H1 (cell line): ENCODE measurements around the gene SLC39A11. TPM values are rescaled to one million over a fixed set of nuclear protein-coding genes. Genes with fewer than 3 reads are reported as not detected.

ENCODE experiments used
- CTCF ChIA-PET: fragments of 300-600 bp; sonication (Branson Sonifier 250); formaldehyde crosslinking; loops from one replicate; lab custom pipeline; 2021; ENCODE audit not compliant: partially characterized antibody; lab: Charles Lee
- POLR2A ChIA-PET: fragments of 300-600 bp; sonication (Branson Sonifier 250); formaldehyde crosslinking; loops from one replicate; lab custom pipeline; 2021; ENCODE audit warnings: inconsistent platforms; ENCODE audit not compliant: partially characterized antibody; lab: Charles Lee
- DNase-seq, 2 experiments: peaks; one replicate each; pipeline versions ENCODE4 v3.0.0 to v3.0.0-alpha.2; 2010 to 2022; ENCODE audit warnings: low spot score in 2 of 2, low read depth in 1 of 2, mixed read lengths in 1 of 2
- FAIRE-seq: peaks from 2 replicates; lab custom pipeline; 2011; peaks lifted over from hg19 to GRCh38; lab: Jason Lieb, UNC
- H2AFZ ChIP-seq: 2 replicates; pipeline ENCODE4 v1.8.1; 2012; ENCODE audit warnings: low read length, inconsistent platforms
- H2AK5ac ChIP-seq: 2 replicates; pipeline ENCODE4 v1.6.1; 2013; ENCODE audit warnings: low read depth, low read length
- H2BK120ac ChIP-seq: replicated peaks from 2 replicates; pipeline ENCODE3; 2013; ENCODE audit warnings: low read depth, low read length, inconsistent platforms
- H2BK12ac ChIP-seq: 2 replicates; pipeline ENCODE4 v1.6.1; 2013; ENCODE audit warnings: low read depth, low read length
- H2BK15ac ChIP-seq: 2 replicates; pipeline ENCODE4 v1.6.1; 2013; ENCODE audit warnings: low read length
- H2BK20ac ChIP-seq: 2 replicates; pipeline ENCODE4 v1.6.1; 2013; ENCODE audit warnings: low read length
- H2BK5ac ChIP-seq: 2 replicates; pipeline ENCODE4 v1.6.1; 2013; ENCODE audit warnings: low read depth, low read length
- H3K14ac ChIP-seq: 2 replicates; pipeline ENCODE4 v1.6.1; 2013; ENCODE audit warnings: inconsistent platforms; ENCODE audit not compliant: insufficient read length
- H3K18ac ChIP-seq: 2 replicates; pipeline ENCODE4 v1.6.1; 2013; ENCODE audit warnings: low read length; ENCODE audit errors: extremely low read depth
- H3K23ac ChIP-seq: 2 replicates; pipeline ENCODE4 v1.6.1; 2013; ENCODE audit warnings: inconsistent platforms; ENCODE audit not compliant: insufficient read length
- H3K23me2 ChIP-seq: 2 replicates; pipeline ENCODE4 v1.6.1; 2013; ENCODE audit warnings: low read depth, low read length
- H3K27ac ChIP-seq: 2 replicates; pipeline ENCODE4 v1.6.1; 2011; ENCODE audit warnings: low read depth, low read length, inconsistent platforms
- H3K27me3 ChIP-seq, 4 experiments: replicated peaks in 1 of 4; 1 replicate in 1 of 4; 2 replicates in 3 of 4; pipeline versions ENCODE4 v1.6.1 to v1.8.1; 2011 to 2013; ENCODE audit warnings: low read length in 3 of 4, mild to moderate bottlenecking in 3 of 4, inconsistent platforms in 2 of 4, mixed read lengths in 2 of 4, moderate library complexity in 1 of 4; ENCODE audit not compliant: control insufficient read depth in 3 of 4, insufficient read depth in 3 of 4; ENCODE audit errors: extremely low read depth in 1 of 4
- H3K36me3 ChIP-seq, 4 experiments: 2 replicates each; pipeline versions ENCODE4 v1.6.1 to v1.8.1; 2011 to 2013; ENCODE audit warnings: mild to moderate bottlenecking in 4 of 4, low read length in 3 of 4, moderate library complexity in 2 of 4, control low read depth in 1 of 4, inconsistent platforms in 1 of 4; ENCODE audit not compliant: insufficient read depth in 4 of 4, control insufficient read depth in 2 of 4
- H3K4ac ChIP-seq: replicated peaks from 2 replicates; pipeline ENCODE3; 2013; ENCODE audit warnings: low read length, low read depth, mixed read lengths, inconsistent platforms; ENCODE audit not compliant: insufficient read length
- H3K4me1 ChIP-seq, 4 experiments: replicated peaks in 1 of 4; 1 replicate in 1 of 4; 2 replicates in 3 of 4; pipeline versions ENCODE4 v1.6.1 to v1.8.1; 2011 to 2013; ENCODE audit warnings: low read length in 3 of 4, inconsistent platforms in 2 of 4, mixed read lengths in 1 of 4; ENCODE audit not compliant: insufficient read depth in 4 of 4, control insufficient read depth in 3 of 4
- H3K4me2 ChIP-seq, 2 experiments: 2 replicates each; pipeline versions ENCODE4 v1.6.1 to v1.8.1; 2011 to 2013; ENCODE audit warnings: low read depth in 2 of 2, low read length in 2 of 2, control low read depth in 1 of 2, inconsistent platforms in 1 of 2, mild to moderate bottlenecking in 1 of 2; ENCODE audit not compliant: insufficient read depth in 1 of 2
- H3K4me3 ChIP-seq, 4 experiments: fragments of 200-600, 300-600 bp in 1 of 4; sonication (generic), shearing (Covaris generic), sonication (Bioruptor Twin) in 1 of 4; 2 replicates each; pipeline versions ENCODE4 v1.5.1 to v1.8.1; 2011 to 2016; ENCODE audit warnings: low read length in 4 of 4, low read depth in 3 of 4, control low read depth in 2 of 4, inconsistent platforms in 2 of 4, mild to moderate bottlenecking in 2 of 4, mixed read lengths in 1 of 4, moderate library complexity in 1 of 4; ENCODE audit not compliant: insufficient read depth in 2 of 4; ENCODE audit errors: extremely low read depth in 1 of 4
- H3K56ac ChIP-seq: replicated peaks from 2 replicates; pipeline ENCODE3; 2013; ENCODE audit warnings: low read depth, mild to moderate bottlenecking, mixed read lengths, low read length, inconsistent platforms; ENCODE audit not compliant: insufficient read length
- H3K79me1 ChIP-seq: 2 replicates; pipeline ENCODE4 v1.6.1; 2013; ENCODE audit warnings: low read depth, low read length, control low read depth
- H3K79me2 ChIP-seq, 2 experiments: 2 replicates each; pipeline versions ENCODE4 v1.6.1 to v1.8.1; 2012 to 2013; ENCODE audit warnings: low read length in 2 of 2, mild to moderate bottlenecking in 2 of 2, inconsistent platforms in 1 of 2; ENCODE audit not compliant: insufficient read depth in 2 of 2, control insufficient read depth in 1 of 2
- H3K9ac ChIP-seq, 4 experiments: replicated peaks in 1 of 4; 1 replicate in 1 of 4; 2 replicates in 3 of 4; pipeline versions ENCODE4 v1.6.1 to v1.8.1; 2011 to 2013; ENCODE audit warnings: low read depth in 3 of 4, low read length in 3 of 4, control low read depth in 2 of 4, mild to moderate bottlenecking in 2 of 4, moderate library complexity in 2 of 4, inconsistent platforms in 1 of 4; ENCODE audit errors: extremely low read depth in 1 of 4
- H3K9me3 ChIP-seq, 2 experiments: 2 replicates each; pipeline versions ENCODE4 v1.6.1 to v1.8.1; 2012 to 2013; ENCODE audit warnings: mild to moderate bottlenecking in 2 of 2, moderate library complexity in 2 of 2, control low read depth in 1 of 2, inconsistent platforms in 1 of 2, low read depth in 1 of 2, low read length in 1 of 2, mixed read lengths in 1 of 2; ENCODE audit not compliant: insufficient read depth in 2 of 2
- H4K20me1 ChIP-seq, 2 experiments: replicated peaks in 1 of 2; 2 replicates each; pipeline versions ENCODE3 to v1.8.1; 2011 to 2013; ENCODE audit warnings: inconsistent platforms in 2 of 2, low read length in 2 of 2, mild to moderate bottlenecking in 1 of 2; ENCODE audit not compliant: insufficient read depth in 2 of 2, control insufficient read depth in 1 of 2
- H4K5ac ChIP-seq: 2 replicates; pipeline ENCODE4 v1.6.1; 2013; ENCODE audit warnings: low read length, low read depth, mixed read lengths, inconsistent platforms; ENCODE audit not compliant: insufficient read length
- H4K8ac ChIP-seq: 2 replicates; pipeline ENCODE4 v1.8.0; 2013; ENCODE audit warnings: mild to moderate bottlenecking, moderate library complexity, low read length, inconsistent platforms; ENCODE audit not compliant: insufficient read depth; ENCODE audit errors: extremely low read depth
- H4K91ac ChIP-seq: replicated peaks from 2 replicates; pipeline ENCODE3; 2013; ENCODE audit warnings: low read length, mixed read lengths, inconsistent platforms; ENCODE audit not compliant: insufficient read length
- ASH2L ChIP-seq: fragments of 200-600, 300-600 bp; sonication (generic); IDR thresholded peaks from one replicate; pipeline ENCODE4 v1.7.1; 2017; ENCODE audit warnings: low read length
- ATF3 ChIP-seq: IDR thresholded peaks from 2 replicates; pipeline ENCODE4 v1.6.1; 2011; ENCODE audit warnings: low read depth, mild to moderate bottlenecking, low read length; ENCODE audit not compliant: insufficient read depth
- CHD2 ChIP-seq: IDR thresholded peaks from 2 replicates; pipeline ENCODE4 v1.6.1; 2012; ENCODE audit warnings: low read length, improper control_type of control experiment
- EP300 ChIP-seq, 2 experiments: IDR thresholded peaks; 1 replicate in 1 of 2; 2 replicates in 1 of 2; pipeline ENCODE4 v1.6.1; 2011 to 2012; ENCODE audit warnings: low read depth in 2 of 2, low read length in 2 of 2, mild to moderate bottlenecking in 2 of 2, borderline replicate concordance in 1 of 2, inconsistent platforms in 1 of 2, moderate library complexity in 1 of 2
- HDAC2 ChIP-seq, 2 experiments: fragments of 300-600 bp in 1 of 2; sonication (generic) in 1 of 2; IDR thresholded peaks; 2 replicates each; pipeline ENCODE4 v1.6.1; 2011 to 2012; ENCODE audit warnings: low read depth in 2 of 2, low read length in 2 of 2, mild to moderate bottlenecking in 2 of 2, moderate library complexity in 2 of 2, borderline replicate concordance in 1 of 2, inconsistent platforms in 1 of 2
- NRF1 ChIP-seq: IDR thresholded peaks from 2 replicates; pipeline ENCODE4 v1.6.1; 2011; ENCODE audit warnings: mild to moderate bottlenecking, low read depth, low read length, improper control_type of control experiment
- POU5F1 ChIP-seq: IDR thresholded peaks from 2 replicates; pipeline ENCODE4 v1.6.1; 2011; ENCODE audit warnings: low read depth, mild to moderate bottlenecking, low read length, moderate library complexity
- RFX5 ChIP-seq: IDR thresholded peaks from 2 replicates; pipeline ENCODE4 v1.6.1; 2011; ENCODE audit warnings: low read depth, low read length, improper control_type of control experiment, borderline replicate concordance
- SP1 ChIP-seq: IDR thresholded peaks from 2 replicates; pipeline ENCODE4 v1.6.1; 2011; ENCODE audit warnings: low read depth, low read length
- SP4 ChIP-seq: IDR thresholded peaks from 2 replicates; pipeline ENCODE4 v1.6.1; 2012; ENCODE audit warnings: low read length, inconsistent platforms
- TBP ChIP-seq: IDR thresholded peaks from 2 replicates; pipeline ENCODE4 v1.6.1; 2011; ENCODE audit warnings: low read depth, low read length, improper control_type of control experiment
- YY1 ChIP-seq: IDR thresholded peaks from 2 replicates; pipeline ENCODE4 v1.6.1; 2011; ENCODE audit warnings: low read depth, mild to moderate bottlenecking, low read length
- WGBS, 2 experiments: shearing (Covaris generic) in 1 of 2; methylation state at CpG; one replicate each; pipeline versions ENCODE4 v1.1.6 to v1.1.7; 2013 to 2015; ENCODE audit warnings: low lambda C conversion rate in 2 of 2, mixed read lengths in 2 of 2, inconsistent platforms in 1 of 2, low coverage in 1 of 2, missing lambda C conversion rate in 1 of 2; ENCODE audit not compliant: insufficient replicate concordance in 2 of 2, insufficient coverage in 1 of 2, insufficient read length in 1 of 2; ENCODE audit errors: extremely low coverage in 1 of 2, missing lambda C conversion rate in 1 of 2; 5-methylcytosine and 5-hydroxymethylcytosine counted together
- polyA plus RNA-seq, 7 experiments: library from polyadenylated mRNA; depleted of rRNA in 3 of 7; stranded (reverse) in 5 of 7; unstranded in 2 of 7; fragments of >200 nt in 5 of 7; fragments of 200-250 nt in 2 of 7; gene quantifications; 1 replicate in 5 of 7; 2 replicates in 1 of 7; 4 replicates in 1 of 7; pipeline versions ENCODE4 v1.2.1 to v1.2.3, GENCODE V29; 2011 to 2013; ENCODE audit warnings: missing spikeins in 2 of 7, mixed read lengths in 2 of 7
- total RNA-seq: library from RNA; stranded (reverse); fragmentation: NEBNext Ultra II Directional; extraction: Animal tissue kit (Norgen Biotek cat#: 25700); gene quantifications from 2 replicates; pipeline ENCODE4 v1.2.1, GENCODE V29; 2021

SLC39A11 gene
- total and polyA plus RNA-seq, 2 of the 8 experiments (the other 6 are each of a cell fraction or from before 2014, with no cell fraction given) = 12.2 to 19.6 TPM

GRCh38 chr17:72903522-72903921 lies 189.0 kb downstream of the SLC39A11 start:
- H3K23me2 ChIP-seq = no peaks in the 10 kb centered on the region
- no peak overlapping the region for H3K4me3 ChIP-seq
- H3K4me2 ChIP-seq = no peak overlapping the region
- no peak overlapping the region for H3K9ac ChIP-seq
- no peak overlapping the region for H4K5ac ChIP-seq
- H4K8ac ChIP-seq = no peak overlapping the region
- H3K4me1 ChIP-seq = peaks cover 0 to 6% (median 0%) of the 10 kb centered on the region in 4 experiments; a peak in 1 of 7 replicates
- no peak overlapping the region for H3K14ac ChIP-seq
- no peak overlapping the region for H3K23ac ChIP-seq
- no peak overlapping the region for H2AK5ac ChIP-seq
- FAIRE-seq = no peak
- H4K91ac ChIP-seq = no peak overlapping the region
- no peak overlapping the region for H2BK5ac ChIP-seq
- no peak overlapping the region for H2BK15ac ChIP-seq
- H3K27me3 ChIP-seq = no peaks in the 10 kb centered on the region
- H2BK12ac ChIP-seq = no peak overlapping the region
- DNase-seq = no peak
- H3K4ac ChIP-seq = no peak overlapping the region
- no peak overlapping the region for H2AFZ ChIP-seq
- no peaks in the 10 kb centered on the region for H3K36me3 ChIP-seq
- H3K9me3 ChIP-seq = no peaks in the 10 kb centered on the region
- H3K79me1 ChIP-seq = no peaks in the 10 kb centered on the region
- H2BK120ac ChIP-seq = no peak overlapping the region
- H3K56ac ChIP-seq = no peak overlapping the region
- no peak overlapping the region for H3K27ac ChIP-seq
- ChIA-PET CTCF (no interaction called here), POLR2A (no interaction called here)
- H2BK20ac ChIP-seq = no peak overlapping the region
- no peaks in the 10 kb centered on the region for H3K79me2 ChIP-seq
- no peaks in the 10 kb centered on the region for H4K20me1 ChIP-seq
- H3K18ac ChIP-seq = no peak overlapping the region
- WGBS, 2 experiments = 90% methylated on average over 4 of the region's 4 CpGs; no CpG with 5 or more reads in 1 of the 2 experiments
- no peak for TF ChIP-seq CHD2
- no peak for TF ChIP-seq POU5F1
- TF ChIP-seq RFX5 = no peak
- TF ChIP-seq SP1 = no peak
- no peak for TF ChIP-seq TBP
- TF ChIP-seq EP300 (IDR thresholded peaks at IDR 0.05; ENCODE audit: borderline replicate concordance in 1 of 2, low read depth in 2 of 2, low read length in 2 of 2) = no peak
- TF ChIP-seq YY1 = no peak
- no peak for TF ChIP-seq HDAC2 (IDR thresholded peaks at IDR 0.05; ENCODE audit: borderline replicate concordance in 1 of 2, low read depth in 2 of 2, low read length in 2 of 2)
- TF ChIP-seq ASH2L = no peak
- TF ChIP-seq NRF1 = no peak
- TF ChIP-seq SP4 = no peak
- no peak for TF ChIP-seq ATF3
